Stimulated activated CD4-positive, alpha-beta T cell treated with anti-CD3 and anti-CD28 coated beads, Interleukin-12 subunit alpha, Interleukin-12 subunit beta, amount 100 ng/mL, for 24 hours (primary cell): ENCODE data around the gene ACSS2.
A peak's percentile ranks its signal among the peaks of the same experiment; 100 is the strongest.
"Not testable (repeated sequence)": the region's sequence is repeated elsewhere in the genome, so short reads cannot be mapped to it uniquely, and the experiment has no call there.

Experiments used
- DNase-seq, 2 experiments: peaks; one replicate each; pipeline ENCODE4 v3.0.0-alpha.2; 2020; ENCODE audit warnings: low read depth in 2 of 2

The ACSS2 gene

GRCh38 chr20:34873583-34874093, 2.8 kb upstream of the ACSS2 start:
- DNase-seq: no peak

- DNase-seq: peak; percentile 18 to 55
Observed at GRCh38 chr20:34874094-34874654, 2.2 kb upstream of the ACSS2 start.

- DNase-seq: no peak
Observed at GRCh38 chr20:34875642-34876405, 588 bp upstream of the ACSS2 start.

- no peak for DNase-seq
Observed at GRCh38 chr20:34880215-34880850, 3.9 kb downstream of the ACSS2 start.

GRCh38 chr20:34880971-34881370, 4.6 kb downstream of the ACSS2 start:
- DNase-seq: not testable (repeated sequence)

- DNase-seq: no peak
Observed at GRCh38 chr20:34881689-34882088, 5.3 kb downstream of the ACSS2 start.

- DNase-seq: no peak
Observed at GRCh38 chr20:34883087-34883688, 6.8 kb downstream of the ACSS2 start.

GRCh38 chr20:34883809-34884208, 7.4 kb downstream of the ACSS2 start:
- DNase-seq: no peak

GRCh38 chr20:34884260-34884659, 7.8 kb downstream of the ACSS2 start:
- no peak for DNase-seq

- DNase-seq: no peak
Observed at GRCh38 chr20:34886122-34886521, 9.7 kb downstream of the ACSS2 start.

- DNase-seq: no peak
Observed at GRCh38 chr20:34887023-34887422, 10.6 kb downstream of the ACSS2 start.

GRCh38 chr20:34888468-34888867, 12.1 kb downstream of the ACSS2 start:
- no peak for DNase-seq

GRCh38 chr20:34891166-34892062, 15.0 kb downstream of the ACSS2 start:
- DNase-seq: no peak

- no peak for DNase-seq
Observed at GRCh38 chr20:34892671-34893070, 16.3 kb downstream of the ACSS2 start.

GRCh38 chr20:34894723-34895122, 18.3 kb downstream of the ACSS2 start:
- no peak for DNase-seq

- DNase-seq: no peak
Observed at GRCh38 chr20:34895465-34895864, 19.1 kb downstream of the ACSS2 start.

GRCh38 chr20:34896086-34896621, 19.7 kb downstream of the ACSS2 start:
- DNase-seq: no peak

- DNase-seq: not testable (repeated sequence)
Observed at GRCh38 chr20:34898129-34898528, 21.7 kb downstream of the ACSS2 start.

GRCh38 chr20:34898731-34899130, 22.3 kb downstream of the ACSS2 start:
- DNase-seq: not testable (repeated sequence)

GRCh38 chr20:34904202-34904621, 27.8 kb downstream of the ACSS2 start:
- DNase-seq: no peak
